GM12878 (cell line): ENCODE measurements around the gene ZNF69.
"Not testable (repeated sequence)": the region's sequence is repeated elsewhere in the genome, so short reads cannot be mapped to it uniquely, and the experiment has no call there.

ENCODE experiments used
- CREB1 ChIP-seq: IDR thresholded peaks from 2 replicates; pipeline ENCODE4 v1.6.1; 2012; ENCODE audit warnings: low read depth, mild to moderate bottlenecking, inconsistent platforms
- ETV6 ChIP-seq, 2 experiments: fragments of 450-650 bp in 1 of 2; IDR thresholded peaks in 1 of 2; conservative IDR thresholded peaks in 1 of 2; 2 replicates each; pipeline ENCODE4 v1.6.1; 2014; ENCODE audit warnings: antibody characterized with exemption in 1 of 2, borderline replicate concordance in 1 of 2, low read depth in 1 of 2, mild to moderate bottlenecking in 1 of 2, moderate library complexity in 1 of 2
- GABPA ChIP-seq: IDR thresholded peaks from 2 replicates; pipeline ENCODE4 v1.6.1; 2014; ENCODE audit warnings: antibody characterized with exemption, low read depth, mild to moderate bottlenecking, inconsistent platforms
- LARP7 ChIP-seq: fragments of 450-650 bp; IDR thresholded peaks from 2 replicates; pipeline ENCODE4 v1.6.1; 2017; ENCODE audit warnings: mild to moderate bottlenecking
- RAD21 ChIP-seq: IDR thresholded peaks from 2 replicates; pipeline ENCODE4 v1.6.1; 2011; ENCODE audit warnings: mild to moderate bottlenecking, low read depth, low read length, moderate library complexity; ENCODE audit not compliant: insufficient read depth
- TF ChIP-seq, protein P1 (sequence below), 3 experiments: IDR thresholded peaks in 2 of 3; conservative IDR thresholded peaks in 1 of 3; 2 replicates each; pipeline ENCODE4 v1.5.1; 2011; ENCODE audit warnings: low read depth in 3 of 3, low read length in 3 of 3, mild to moderate bottlenecking in 3 of 3, control low read depth in 2 of 3, moderate library complexity in 2 of 3, inconsistent platforms in 1 of 3, mixed read lengths in 1 of 3; ENCODE audit not compliant: control insufficient read depth in 2 of 3, insufficient read depth in 1 of 3; ENCODE audit errors: extremely low read depth in 1 of 3

DNA sequence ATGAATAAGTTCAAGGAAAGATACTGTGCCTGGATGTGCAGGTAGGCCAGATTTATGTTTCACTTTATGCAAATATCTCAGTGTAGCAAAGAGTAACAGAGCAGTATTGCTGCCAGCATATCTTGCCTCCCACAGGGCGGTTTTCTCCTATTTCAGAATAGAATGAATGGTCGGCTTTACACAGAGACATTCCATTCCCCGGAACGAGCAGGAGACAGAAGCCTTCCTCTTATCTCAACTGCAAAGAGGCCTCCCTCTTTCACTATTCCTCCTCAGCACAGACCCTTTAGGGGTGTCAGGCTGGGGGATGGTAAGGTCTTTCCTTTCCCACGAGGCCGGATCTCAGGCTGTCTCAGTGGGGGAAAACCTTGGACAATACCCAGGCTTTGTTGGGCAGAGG lies 2.3 kb downstream of the ZNF69 start:
- TF ChIP-seq, protein P1, sequence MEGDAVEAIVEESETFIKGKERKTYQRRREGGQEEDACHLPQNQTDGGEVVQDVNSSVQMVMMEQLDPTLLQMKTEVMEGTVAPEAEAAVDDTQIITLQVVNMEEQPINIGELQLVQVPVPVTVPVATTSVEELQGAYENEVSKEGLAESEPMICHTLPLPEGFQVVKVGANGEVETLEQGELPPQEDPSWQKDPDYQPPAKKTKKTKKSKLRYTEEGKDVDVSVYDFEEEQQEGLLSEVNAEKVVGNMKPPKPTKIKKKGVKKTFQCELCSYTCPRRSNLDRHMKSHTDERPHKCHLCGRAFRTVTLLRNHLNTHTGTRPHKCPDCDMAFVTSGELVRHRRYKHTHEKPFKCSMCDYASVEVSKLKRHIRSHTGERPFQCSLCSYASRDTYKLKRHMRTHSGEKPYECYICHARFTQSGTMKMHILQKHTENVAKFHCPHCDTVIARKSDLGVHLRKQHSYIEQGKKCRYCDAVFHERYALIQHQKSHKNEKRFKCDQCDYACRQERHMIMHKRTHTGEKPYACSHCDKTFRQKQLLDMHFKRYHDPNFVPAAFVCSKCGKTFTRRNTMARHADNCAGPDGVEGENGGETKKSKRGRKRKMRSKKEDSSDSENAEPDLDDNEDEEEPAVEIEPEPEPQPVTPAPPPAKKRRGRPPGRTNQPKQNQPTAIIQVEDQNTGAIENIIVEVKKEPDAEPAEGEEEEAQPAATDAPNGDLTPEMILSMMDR (IDR thresholded peaks at IDR 0.05 in 2 of 3, conservative IDR thresholded peaks at IDR 0.05 in 1 of 3; ENCODE audit: control insufficient read depth in 2 of 3, extremely low read depth in 1 of 3, insufficient read depth in 1 of 3, low read depth in 3 of 3, low read length in 3 of 3): not testable (repeated sequence)
- not testable (repeated sequence) for TF ChIP-seq CREB1; ETV6 (conservative IDR thresholded peaks at IDR 0.05 in 1 of 2, IDR thresholded peaks at IDR 0.05 in 1 of 2; ENCODE audit: borderline replicate concordance in 1 of 2, low read depth in 1 of 2); LARP7; GABPA; RAD21
